NCI-H128 (cell line): ENCODE results near the gene GPRC5D.

Experiments
- DNase-seq: peaks from one replicate; lab custom pipeline; 2025; ENCODE audit not compliant: unreplicated experiment; lab: John Stamatoyannopoulos, UW

The GPRC5D gene

GRCh38 chr12:12938541-12938940 lies 13.4 kb downstream of the GPRC5D start:
- no peak for DNase-seq

- DNase-seq: no peak
These were observed 14.9 kb downstream of the GPRC5D start for GRCh38 chr12:12936983-12937491.

- DNase-seq: no peak
These were observed 17.4 kb downstream of the GPRC5D start for GRCh38 chr12:12934556-12934955.

- DNase-seq: no peak
These were observed 18.2 kb downstream of the GPRC5D start for GRCh38 chr12:12933742-12934141.

GRCh38 chr12:12930633-12931219 lies 21.2 kb downstream of the GPRC5D start:
- no peak for DNase-seq

GRCh38 chr12:12929696-12930095 lies 22.3 kb downstream of the GPRC5D start:
- no peak for DNase-seq

- no peak for DNase-seq
These were observed 24.5 kb downstream of the GPRC5D start for GRCh38 chr12:12927211-12928079.

- no peak for DNase-seq
These were observed 25.3 kb downstream of the GPRC5D start for GRCh38 chr12:12926571-12927071.

- DNase-seq: no peak
These were observed 26.6 kb downstream of the GPRC5D start for GRCh38 chr12:12925388-12925787.

GRCh38 chr12:12924169-12924568 lies 27.8 kb downstream of the GPRC5D start:
- no peak for DNase-seq

- no peak for DNase-seq
These were observed 29.0 kb downstream of the GPRC5D start for GRCh38 chr12:12922978-12923377.

GRCh38 chr12:12922191-12922616 lies 29.8 kb downstream of the GPRC5D start:
- DNase-seq: no peak

- DNase-seq: no peak
These were observed 32.1 kb downstream of the GPRC5D start for GRCh38 chr12:12919666-12920435.

GRCh38 chr12:12918781-12919389 lies 33.1 kb downstream of the GPRC5D start:
- DNase-seq: no peak

- DNase-seq: no peak
These were observed 34.5 kb downstream of the GPRC5D start for GRCh38 chr12:12917517-12917916.

GRCh38 chr12:12916135-12916944 lies 35.6 kb downstream of the GPRC5D start:
- DNase-seq: peak; percentile 90

GRCh38 chr12:12915656-12916055 lies 36.3 kb downstream of the GPRC5D start:
- no peak for DNase-seq

- no peak for DNase-seq
These were observed 39.3 kb downstream of the GPRC5D start for GRCh38 chr12:12912711-12913110.

GRCh38 chr12:12909995-12910420 lies 42.0 kb downstream of the GPRC5D start:
- no peak for DNase-seq
